RKO (cell line): ENCODE results near the gene EPHB1.

Source experiments
- DNase-seq: peaks from one replicate; pipeline ENCODE4 v3.0.0-alpha.2; 2016; ENCODE audit warnings: low spot score

EPHB1 gene

GRCh38 chr3:134850761-134851160 lies 55.7 kb downstream of the EPHB1 start:
- DNase-seq: no peak

- no peak for DNase-seq
Observed at GRCh38 chr3:134852132-134852531, 57.1 kb downstream of the EPHB1 start.

- DNase-seq: no peak
Observed at GRCh38 chr3:134852893-134853351, 57.9 kb downstream of the EPHB1 start.

- no peak for DNase-seq
Observed at GRCh38 chr3:134854254-134854653, 59.2 kb downstream of the EPHB1 start.

- no peak for DNase-seq
Observed at GRCh38 chr3:134857356-134857755, 62.3 kb downstream of the EPHB1 start.

GRCh38 chr3:134857776-134858362 lies 62.8 kb downstream of the EPHB1 start:
- DNase-seq: no peak

GRCh38 chr3:134858441-134859035 lies 63.5 kb downstream of the EPHB1 start:
- DNase-seq: no peak

GRCh38 chr3:134859341-134859740 lies 64.3 kb downstream of the EPHB1 start:
- no peak for DNase-seq

- no peak for DNase-seq
Observed at GRCh38 chr3:134860141-134860540, 65.1 kb downstream of the EPHB1 start.

- DNase-seq: no peak
Observed at GRCh38 chr3:134863915-134864314, 68.9 kb downstream of the EPHB1 start.

- DNase-seq: no peak
Observed at GRCh38 chr3:134864636-134865035, 69.6 kb downstream of the EPHB1 start.

GRCh38 chr3:134867277-134867676 lies 72.2 kb downstream of the EPHB1 start:
- no peak for DNase-seq

GRCh38 chr3:134869153-134869726 lies 74.2 kb downstream of the EPHB1 start:
- DNase-seq: no peak

GRCh38 chr3:134871818-134872217 lies 76.8 kb downstream of the EPHB1 start:
- no peak for DNase-seq

- DNase-seq: no peak
Observed at GRCh38 chr3:134872440-134873388, 77.7 kb downstream of the EPHB1 start.

- DNase-seq: no peak
Observed at GRCh38 chr3:134873789-134874188, 78.7 kb downstream of the EPHB1 start.

- no peak for DNase-seq
Observed at GRCh38 chr3:134874737-134875413, 79.8 kb downstream of the EPHB1 start.

GRCh38 chr3:134876836-134877235 lies 81.8 kb downstream of the EPHB1 start:
- DNase-seq: no peak

- DNase-seq: no peak
Observed at GRCh38 chr3:134877788-134878187, 82.7 kb downstream of the EPHB1 start.

- DNase-seq: no peak
Observed at GRCh38 chr3:134879990-134880389, 84.9 kb downstream of the EPHB1 start.

GRCh38 chr3:134880431-134880830 lies 85.4 kb downstream of the EPHB1 start:
- no peak for DNase-seq

GRCh38 chr3:134881305-134881704 lies 86.2 kb downstream of the EPHB1 start:
- no peak for DNase-seq
